SH-SY5Y (cell line): ENCODE results near the gene BRAF.

Experiments used
- GATA2 ChIP-seq: IDR thresholded peaks from 2 replicates; pipeline ENCODE4 v1.6.1; 2011; ENCODE audit warnings: mild to moderate bottlenecking, low read depth, low read length
- GATA3 ChIP-seq: IDR thresholded peaks from 2 replicates; pipeline ENCODE4 v1.6.1; 2011; ENCODE audit warnings: low read depth, mild to moderate bottlenecking, low read length, moderate library complexity

- TF ChIP-seq GATA2: no peak
- no peak for TF ChIP-seq GATA3
These were observed 36.6 kb downstream of the BRAF start for GRCh38 chr7:140888087-140888486.
